Activated T-helper 17 cell treated with anti-CD3 and anti-CD28 coated beads, Interleukin-2, amount 50 U/mL, for 72 hours (primary cell): ENCODE data around the gene RBM8A. TPM values are rescaled to one million over a fixed set of nuclear protein-coding genes. Genes with fewer than 3 reads are reported as not detected.

Experiments used
- ATAC-seq: fragments of 150-1000 bp; cut with Tn5 transposase; replicated peaks from 2 replicates; pipeline ENCODE4 v1.10.0; 2021; ENCODE audit warnings: mild to moderate bottlenecking, moderate library complexity
- H3K27ac Mint-ChIP-seq: one replicate; pipeline ENCODE4 v1.8.0; 2022; ENCODE audit warnings: mixed read lengths
- H3K27me3 Mint-ChIP-seq: one replicate; pipeline ENCODE4 v1.8.0; 2022; ENCODE audit warnings: mixed read lengths
- H3K36me3 Mint-ChIP-seq: one replicate; pipeline ENCODE4 v1.8.0; 2022; ENCODE audit warnings: low read depth, mild to moderate bottlenecking, mixed read lengths
- H3K4me1 Mint-ChIP-seq: one replicate; pipeline ENCODE4 v1.8.0; 2022; ENCODE audit warnings: mixed read lengths
- H3K4me3 Mint-ChIP-seq: one replicate; pipeline ENCODE4 v1.8.0; 2022; ENCODE audit warnings: mild to moderate bottlenecking, mixed read lengths
- H3K9me3 Mint-ChIP-seq: one replicate; pipeline ENCODE4 v1.8.0; 2022; ENCODE audit warnings: mixed read lengths
- total RNA-seq, 2 donors: library from RNA; stranded (reverse); gene quantifications; one replicate each; pipeline ENCODE4 v1.2.3, GENCODE V29; 2022

RBM8A gene
- total RNA-seq, 2 donors from 2014 or later = 222 to 275 TPM

DNA sequence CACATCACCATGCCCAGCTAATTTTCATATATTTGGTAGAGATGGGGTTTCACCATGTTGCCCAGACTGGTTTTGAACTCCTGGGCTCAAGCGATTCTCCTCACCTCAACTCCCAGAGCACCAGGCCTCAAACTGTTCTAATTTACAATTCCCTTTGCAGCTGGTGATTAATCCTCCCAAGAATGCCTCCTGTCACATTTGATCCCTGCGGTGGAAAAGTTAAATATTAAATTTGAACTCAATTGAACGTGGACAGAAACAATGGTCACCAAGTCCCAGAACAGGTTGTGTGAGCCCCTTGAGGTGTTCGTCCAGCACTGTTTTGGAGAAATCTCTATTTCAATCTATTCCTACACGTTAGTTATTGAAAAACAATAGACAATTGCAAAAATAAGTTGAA lies 39.7 kb downstream of the RBM8A start:
- Mint-ChIP-seq H3K27ac (no peak overlapping the region), H3K27me3 (peaks cover 17% of the 10 kb centered on the region), H3K4me3 (no peak overlapping the region), H3K36me3 (no peaks in the 10 kb centered on the region), H3K4me1 (peaks cover 10% of the 10 kb centered on the region), H3K9me3 (no peaks in the 10 kb centered on the region)
- ATAC-seq = no peak

- Mint-ChIP-seq H3K27me3 (peaks cover 18% of the 10 kb centered on the region), H3K4me1 (peaks cover 10% of the 10 kb centered on the region), H3K9me3 (no peaks in the 10 kb centered on the region), H3K27ac (no peak overlapping the region), H3K4me3 (peak overlapping the region; percentile 76), H3K36me3 (no peaks in the 10 kb centered on the region)
- ATAC-seq = no peak
These were observed 40.5 kb downstream of the RBM8A start for GRCh38 chr1:145886816-145887215.

- ATAC-seq = no peak
- H3K4me3 Mint-ChIP-seq = peak overlapping the region; percentile 76
- peaks cover 10% of the 10 kb centered on the region for H3K4me1 Mint-ChIP-seq
- no peak overlapping the region for H3K27ac Mint-ChIP-seq
- H3K9me3 Mint-ChIP-seq = no peaks in the 10 kb centered on the region
- H3K36me3 Mint-ChIP-seq = no peaks in the 10 kb centered on the region
- peaks cover 18% of the 10 kb centered on the region for H3K27me3 Mint-ChIP-seq
These were observed 40.9 kb downstream of the RBM8A start for GRCh38 chr1:145886390-145886789.

GRCh38 chr1:145885738-145886287 lies 41.5 kb downstream of the RBM8A start, which contains the start of gene ANKRD35:
TSS of gene ANKRD35 (minus strand) at chr1:145885866. CDS start at chr1:145885758, 108 bp downstream.
- peak within 1 kb of the TSS; percentile 76 for H3K4me3 Mint-ChIP-seq
- H3K36me3 Mint-ChIP-seq = no peaks in the 10 kb centered on the region
- no peak within 1 kb of the TSS for H3K27ac Mint-ChIP-seq
- H3K4me1 Mint-ChIP-seq = peaks cover 10% of the 10 kb centered on the region
- peak; percentile 100 for ATAC-seq
- H3K27me3 Mint-ChIP-seq = peaks cover 21% of the 10 kb centered on the region
- no peaks in the 10 kb centered on the region for H3K9me3 Mint-ChIP-seq

- no peak for ATAC-seq
These were observed 42.6 kb downstream of the RBM8A start for GRCh38 chr1:145884675-145885074.

GRCh38 chr1:145879775-145880174 lies 47.5 kb downstream of the RBM8A start:
- Mint-ChIP-seq H3K27ac (no peak overlapping the region), H3K4me3 (no peak overlapping the region), H3K4me1 (peaks cover 2% of the 10 kb centered on the region), H3K36me3 (no peaks in the 10 kb centered on the region), H3K9me3 (no peaks in the 10 kb centered on the region), H3K27me3 (peaks cover 16% of the 10 kb centered on the region)
- no peak for ATAC-seq

More at GRCh38 chr1:145884675-145885074, 42.6 kb downstream of the RBM8A start:
- Mint-ChIP-seq H3K27me3 (peaks cover 21% of the 10 kb centered on the region), H3K4me1 (peaks cover 10% of the 10 kb centered on the region), H3K27ac (no peak overlapping the region), H3K4me3 (peak overlapping the region; percentile 76), H3K9me3 (no peaks in the 10 kb centered on the region), H3K36me3 (no peaks in the 10 kb centered on the region)

GRCh38 chr1:145878724-145879123 lies 48.6 kb downstream of the RBM8A start:
- Mint-ChIP-seq H3K27ac (no peak overlapping the region), H3K27me3 (peaks cover 14% of the 10 kb centered on the region), H3K36me3 (no peaks in the 10 kb centered on the region), H3K4me1 (no peaks in the 10 kb centered on the region), H3K9me3 (no peaks in the 10 kb centered on the region), H3K4me3 (no peak overlapping the region)
- ATAC-seq = no peak

DNA sequence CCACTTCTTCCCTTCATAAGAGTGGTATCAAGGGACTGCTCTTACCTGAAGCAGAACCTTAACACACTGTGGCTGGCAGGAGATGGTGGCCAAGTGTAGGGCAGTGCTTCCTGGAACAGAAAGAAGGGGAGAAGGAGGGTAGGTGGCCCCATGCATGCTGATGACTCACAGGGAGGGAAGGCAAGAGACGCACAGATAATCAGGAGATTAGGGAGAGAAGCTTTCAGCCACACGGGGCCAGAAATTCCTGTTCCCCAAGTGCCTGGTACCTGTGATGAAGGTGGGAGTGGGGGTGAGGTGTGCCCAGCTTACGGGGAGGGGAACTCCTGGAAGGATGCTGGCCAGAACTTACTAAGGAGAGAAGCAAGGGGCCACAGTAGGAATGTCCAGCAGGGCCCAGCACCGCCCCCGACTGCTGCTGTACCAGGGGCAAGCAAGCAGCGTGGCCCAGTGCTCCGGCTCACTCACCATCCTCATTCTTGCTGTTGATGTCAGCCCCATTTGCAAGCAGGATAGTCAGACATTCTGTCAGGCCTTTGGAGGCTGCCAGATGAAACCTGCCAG lies 49.3 kb downstream of the RBM8A start:
- Mint-ChIP-seq H3K4me1 (no peaks in the 10 kb centered on the region), H3K27me3 (peaks cover 10% of the 10 kb centered on the region), H3K9me3 (no peaks in the 10 kb centered on the region), H3K27ac (no peak overlapping the region), H3K36me3 (no peaks in the 10 kb centered on the region), H3K4me3 (no peak overlapping the region)
- no peak for ATAC-seq

DNA sequence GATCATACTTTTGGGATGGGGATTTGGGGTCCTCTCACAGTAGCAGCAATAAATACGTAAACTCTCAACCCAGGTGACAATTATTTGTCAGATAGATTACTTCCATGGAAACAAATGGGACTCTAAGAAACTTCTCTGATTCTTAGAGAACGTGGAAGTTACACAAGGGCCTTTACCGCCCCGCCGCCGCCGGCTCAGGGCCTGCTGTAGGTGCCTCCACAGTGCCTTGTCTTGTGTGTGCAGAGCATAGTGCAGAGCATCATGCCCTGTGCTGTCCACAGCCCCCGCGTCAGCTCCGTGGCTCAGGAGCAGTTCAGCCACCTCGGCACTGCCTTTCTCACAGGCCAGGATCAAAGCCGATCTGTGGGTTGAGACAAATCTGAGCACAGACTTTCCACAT lies 52.6 kb downstream of the RBM8A start:
- H3K4me3 Mint-ChIP-seq = no peak overlapping the region
- H3K9me3 Mint-ChIP-seq = no peaks in the 10 kb centered on the region
- H3K27me3 Mint-ChIP-seq = peaks cover 7% of the 10 kb centered on the region
- no peak overlapping the region for H3K27ac Mint-ChIP-seq
- no peak for ATAC-seq
- peaks cover 5% of the 10 kb centered on the region for H3K4me1 Mint-ChIP-seq
- H3K36me3 Mint-ChIP-seq = no peaks in the 10 kb centered on the region

- H3K4me3 Mint-ChIP-seq = peak overlapping the region; percentile 84
- peaks cover 7% of the 10 kb centered on the region for H3K27me3 Mint-ChIP-seq
- peak overlapping the region; percentile 57 for H3K27ac Mint-ChIP-seq
These were observed 55.0 kb downstream of the RBM8A start for GRCh38 chr1:145871994-145872924.

More at GRCh38 chr1:145871994-145872924, 55.0 kb downstream of the RBM8A start:
- peak; percentile 87 for ATAC-seq
- H3K4me1 Mint-ChIP-seq = peaks cover 5% of the 10 kb centered on the region
- H3K36me3 Mint-ChIP-seq = no peaks in the 10 kb centered on the region
- H3K9me3 Mint-ChIP-seq = no peaks in the 10 kb centered on the region

Other genes with a start within 250 kb of the RBM8A start
- under 1 TPM in 1 of 2 donors, not detected in 1; 0.82 TPM for gene PDZK1, start 220.1 kb downstream of the RBM8A start, total RNA-seq
- not detected for gene CD160, start 208.0 kb downstream of the RBM8A start, total RNA-seq
- gene RNF115, start 103.4 kb downstream of the RBM8A start, total RNA-seq = 1 to 10 TPM; 7.9 to 9.3 TPM
- gene POLR3C, start 103.3 kb downstream of the RBM8A start, total RNA-seq = 10 to 100 TPM; 20.4 to 22.2 TPM
- 1 to 10 TPM; 2.3 to 2.7 TPM for gene NUDT17, start 81.9 kb downstream of the RBM8A start, total RNA-seq
- 10 to 100 TPM; 16.3 to 24.6 TPM for gene PIAS3, start 68.4 kb downstream of the RBM8A start, total RNA-seq
- gene ANKRD35, start 41.6 kb downstream of the RBM8A start, total RNA-seq = under 1 TPM; 0.29 to 0.56 TPM
- 1 to 10 TPM; 1.6 to 2.9 TPM for gene ITGA10, start 17.4 kb downstream of the RBM8A start, total RNA-seq
- 10 to 100 TPM; 23.6 to 25.2 TPM for gene PEX11B, start 8.8 kb downstream of the RBM8A start, total RNA-seq
- 10 to 100 TPM; 43.4 to 61.2 TPM for gene LIX1L, start 30.5 kb upstream of the RBM8A start, total RNA-seq
- gene ANKRD34A, start 37.1 kb upstream of the RBM8A start, total RNA-seq = 1 to 10 TPM; 4.6 to 4.8 TPM
- 10 to 100 TPM; 16.9 to 26.0 TPM for gene POLR3GL, start 37.2 kb upstream of the RBM8A start, total RNA-seq
- gene TXNIP, start 69.1 kb upstream of the RBM8A start, total RNA-seq = 100 to 1,000 TPM in 1 of 2 donors, 10 to 100 TPM in 1; 74.2 to 269 TPM
- not detected for gene HJV, start 94.3 kb upstream of the RBM8A start, total RNA-seq
- gene NBPF10, start 217.3 kb upstream of the RBM8A start, total RNA-seq = 1 to 10 TPM; 3.1 to 3.4 TPM